ENCODE data around the gene VAMP8. TPM values are rescaled to one million over a fixed set of nuclear protein-coding genes. Genes with fewer than 3 reads are reported as not detected.

Gene VAMP8
- total and polyA plus RNA-seq, 10 of the 15 experiments (the other 5 are each of a cell fraction or from before 2014, with no cell fraction given): 93.6 to 744 (median 217) TPM

DNA sequence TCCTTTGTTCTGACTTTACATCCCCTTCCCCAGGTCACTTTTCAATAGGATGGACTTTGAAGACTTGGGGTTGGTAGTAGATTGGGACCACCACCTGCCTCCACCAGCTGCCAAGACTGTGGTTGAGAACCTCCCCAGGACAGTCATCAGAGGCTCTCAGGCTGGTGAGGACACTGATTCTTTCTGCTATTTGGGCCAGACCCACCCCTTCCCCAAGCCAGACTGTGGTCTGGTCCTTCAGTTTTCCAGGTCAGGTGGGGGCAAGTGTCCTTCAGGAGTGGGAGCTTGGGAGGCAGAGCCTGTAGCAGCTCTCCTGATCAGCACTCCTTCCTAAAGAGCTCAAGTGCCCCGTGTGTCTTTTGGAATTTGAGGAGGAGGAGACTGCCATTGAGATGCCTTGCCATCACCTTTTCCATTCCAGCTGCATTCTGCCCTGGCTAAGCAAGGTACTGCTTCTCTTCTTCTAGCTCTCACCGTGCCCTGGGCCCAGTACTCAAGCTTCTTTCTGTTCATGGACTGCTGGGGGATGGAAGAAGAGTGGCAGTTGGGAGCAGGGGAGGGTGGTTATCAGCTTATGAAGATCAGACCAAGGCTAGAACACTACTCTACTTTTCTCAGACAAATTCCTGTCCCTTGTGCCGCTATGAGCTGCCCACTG is 19.2 kb downstream of the VAMP8 start:
- no peaks in the 10 kb centered on the region for H4K20me1 ChIP-seq (ENCODE audit: control insufficient read depth, insufficient read depth)
- no peak overlapping the region for H3K27ac ChIP-seq (ENCODE audit: control insufficient read depth, insufficient read depth)
- H3K4me2 ChIP-seq (ENCODE audit: control insufficient read depth, insufficient read depth): peak overlapping the region; percentile 77
- no peaks in the 10 kb centered on the region for H3K27me3 ChIP-seq (replicated peaks in 1 of 2; ENCODE audit: control insufficient read depth in 2 of 2, insufficient read depth in 2 of 2, low read length in 1 of 2)
- H3K4me3 ChIP-seq: peak overlapping the region; percentile 97
- peaks cover 9% of the 10 kb centered on the region for H3K4me1 ChIP-seq (ENCODE audit: control insufficient read depth, insufficient read depth, low read length)
- no peak for FAIRE-seq
- H2AFZ ChIP-seq (ENCODE audit: control insufficient read depth, low read depth, low read length): no peak overlapping the region
- ChIA-PET RAD21 (ENCODE audit: unreplicated experiment) (interaction anchor here (1.4 to 2.2 kb wide), 5 partner anchors 19 to 269 kb away, joined by 3 to 9 read pairs (median 7); partner anchors contain the start of genes MAT2A, SH2D6, TGOLN2 and VAMP8), CTCF (interaction anchor here (0.9 to 1.2 kb wide), 3 partner anchors 9 to 40 kb away, joined by 3 to 6 read pairs (median 4); no protein-coding TSS in a partner anchor), POLR2A (interaction anchor here (0.6 to 3.8 kb wide), 12 partner anchors 8 to 243 kb away, joined by 3 to 57 read pairs (median 6); partner anchors contain the start of genes C2orf68, ELMOD3, GGCX and MAT2A), SMC1A (ENCODE audit: uncharacterized antibody, unreplicated experiment) (interaction anchor here (1.1 to 3.2 kb wide), 7 partner anchors 10 to 177 kb away, joined by 3 to 20 read pairs (median 6); partner anchors contain the start of genes C2orf68, GGCX, SH2D6 and VAMP8)
- 92% methylated on average over 3 of the region's 3 CpGs for WGBS (ENCODE audit: insufficient coverage, insufficient replicate concordance, low lambda C conversion rate, missing lambda C conversion rate)
- in situ Hi-C loops (cut with MboI) (no loop called here), intact Hi-C loops (cut with micrococcal nuclease; ENCODE audit: unreplicated experiment) (no loop called here)
- H3K79me2 ChIP-seq (ENCODE audit: control insufficient read depth, insufficient read depth, low read length): peaks cover 28% of the 10 kb centered on the region
- no peak for ATAC-seq
- H3K36me3 ChIP-seq (ENCODE audit: control insufficient read depth in 2 of 2, insufficient read depth in 2 of 2, low read length in 1 of 2): peaks cover 0 to 14% of the 10 kb centered on the region in 2 experiments; a peak in 3 of 4 replicates
- H3K9me3 ChIP-seq (replicated peaks; ENCODE audit: control insufficient read depth, insufficient read depth, low read length): no peaks in the 10 kb centered on the region
- no TSS peak for BruUV-seq (replicated peaks)
- peak overlapping the region; percentile 95 for H3K9ac ChIP-seq (ENCODE audit: control insufficient read depth, insufficient read depth, low read length)
- TF ChIP-seq ZBED1 (IDR thresholded peaks at IDR 0.05; ENCODE audit: borderline replicate concordance) (no peak), ZNF592 (IDR thresholded peaks at IDR 0.05) (no peak), RFX5 (IDR thresholded peaks at IDR 0.05; ENCODE audit: low read depth, low read length) (no peak), TARDBP (IDR thresholded peaks at IDR 0.05; ENCODE audit: borderline replicate concordance) (no peak), POLR2AphosphoS5 (IDR thresholded peaks at IDR 0.05; ENCODE audit: low read length) (no peak), RAD51 (IDR thresholded peaks at IDR 0.05) (no peak), CBX3 (IDR thresholded peaks at IDR 0.05; ENCODE audit: borderline replicate concordance, low read depth) (no peak), RBBP5 (conservative IDR thresholded peaks at IDR 0.05) (no peak), SMAD1 (IDR thresholded peaks at IDR 0.05; ENCODE audit: low read depth, partially characterized antibody) (no peak), BRCA1 (IDR thresholded peaks at IDR 0.05; ENCODE audit: low read depth, low read length) (no peak), BCLAF1 (IDR thresholded peaks at IDR 0.05) (no peak), SREBF1 (IDR thresholded peaks at IDR 0.05; ENCODE audit: low read length) (no peak), STAT1 (conservative IDR thresholded peaks at IDR 0.05) (no peak), ASH2L (IDR thresholded peaks at IDR 0.05; ENCODE audit: borderline replicate concordance, low read depth) (no peak), ZNF622 (IDR thresholded peaks at IDR 0.05) (no peak), JUNB (IDR thresholded peaks at IDR 0.05) (no peak), SMC3 (IDR thresholded peaks at IDR 0.05; ENCODE audit: borderline replicate concordance, low read length) (no peak), NR2F1 (conservative IDR thresholded peaks at IDR 0.05) (no peak), CBFB (IDR thresholded peaks at IDR 0.05; ENCODE audit: low read depth) (no peak), MYC (IDR thresholded peaks at IDR 0.05; ENCODE audit: insufficient read depth, insufficient read length, insufficient replicate concordance, low read length, severe bottlenecking) (no peak)
- DNase-seq (ENCODE audit: low read depth, low spot score): no peak

Measured in GM12878 (cell line).